Activated naive CD4-positive, alpha-beta T cell treated with anti-CD3 and anti-CD28 coated beads, Interleukin-2, amount 50 U/mL, for 24 hours (primary cell): ENCODE data around the gene HMGCS1.
"Not testable (repeated sequence)": the region's sequence is repeated elsewhere in the genome, so short reads cannot be mapped to it uniquely, and the experiment has no call there.

Source experiments
- H3K27ac Mint-ChIP-seq: one replicate; pipeline ENCODE4 v1.8.0; 2021; ENCODE audit warnings: mild to moderate bottlenecking, mixed read lengths
- H3K27me3 Mint-ChIP-seq: one replicate; pipeline ENCODE4 v1.8.0; 2021; ENCODE audit warnings: mixed read lengths
- H3K36me3 Mint-ChIP-seq: one replicate; pipeline ENCODE4 v1.8.0; 2021; ENCODE audit warnings: mixed read lengths
- H3K4me1 Mint-ChIP-seq: one replicate; pipeline ENCODE4 v1.8.0; 2021; ENCODE audit warnings: mixed read lengths
- H3K4me3 Mint-ChIP-seq: one replicate; pipeline ENCODE4 v1.8.0; 2021; ENCODE audit warnings: mild to moderate bottlenecking, mixed read lengths
- H3K9me3 Mint-ChIP-seq: one replicate; pipeline ENCODE4 v1.8.0; 2021; ENCODE audit warnings: mixed read lengths

Gene HMGCS1

DNA sequence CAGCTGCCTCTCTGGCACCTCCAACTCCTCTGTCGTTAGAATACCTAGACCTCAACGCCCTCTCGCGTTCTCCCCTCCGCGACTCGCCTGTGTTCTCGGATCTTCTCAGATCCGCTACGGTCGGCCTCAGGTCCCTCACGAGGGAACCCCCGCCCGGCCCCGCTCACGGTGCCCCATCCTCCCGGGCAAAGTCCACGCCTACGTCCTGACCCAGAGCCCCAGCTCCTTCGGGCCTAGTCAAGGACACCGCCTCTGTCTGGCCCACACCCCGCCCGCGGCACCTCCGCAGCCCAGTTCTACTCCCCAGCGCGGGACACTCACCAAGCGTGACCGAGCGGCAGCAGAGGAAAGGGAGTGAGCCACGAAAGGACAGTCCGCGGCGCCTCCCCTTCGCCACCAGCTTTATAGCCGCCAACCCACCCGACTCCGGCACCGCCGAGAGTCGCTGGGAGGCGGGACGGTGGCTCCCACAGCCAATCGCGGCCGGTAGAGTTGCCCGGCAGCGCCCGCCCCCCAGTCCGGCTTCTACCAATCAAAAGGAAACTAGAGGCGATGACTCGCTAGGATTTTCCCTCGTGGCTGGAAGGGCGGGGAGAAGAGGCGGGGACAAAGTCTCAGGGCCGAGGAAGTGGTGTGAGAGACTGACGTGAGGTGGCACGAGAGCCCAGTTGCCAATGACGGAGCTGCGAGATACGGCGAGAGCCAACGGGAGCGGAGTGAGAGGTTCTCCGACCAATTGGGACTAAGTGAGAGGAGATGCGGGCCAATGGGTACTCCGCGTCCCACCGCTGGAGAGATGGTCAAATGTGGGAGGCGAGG, at the start of gene HMGCS1:
Gene HMGCS1, minus strand, starts transcription at position 378 of the 819 bp plus-strand sequence. CDS start 14,447 bp downstream, outside the sequence.
- peak within 1 kb of the TSS; percentile 96 for H3K27ac Mint-ChIP-seq
- peaks cover 69% of the 10 kb centered on the region for H3K4me1 Mint-ChIP-seq
- H3K4me3 Mint-ChIP-seq, result peak within 1 kb of the TSS; percentile 94
- H3K27me3 Mint-ChIP-seq, result no peaks in the 10 kb centered on the region
- H3K9me3 Mint-ChIP-seq, result peaks cover 5% of the 10 kb centered on the region
- H3K36me3 Mint-ChIP-seq, result peaks cover 11% of the 10 kb centered on the region

DNA sequence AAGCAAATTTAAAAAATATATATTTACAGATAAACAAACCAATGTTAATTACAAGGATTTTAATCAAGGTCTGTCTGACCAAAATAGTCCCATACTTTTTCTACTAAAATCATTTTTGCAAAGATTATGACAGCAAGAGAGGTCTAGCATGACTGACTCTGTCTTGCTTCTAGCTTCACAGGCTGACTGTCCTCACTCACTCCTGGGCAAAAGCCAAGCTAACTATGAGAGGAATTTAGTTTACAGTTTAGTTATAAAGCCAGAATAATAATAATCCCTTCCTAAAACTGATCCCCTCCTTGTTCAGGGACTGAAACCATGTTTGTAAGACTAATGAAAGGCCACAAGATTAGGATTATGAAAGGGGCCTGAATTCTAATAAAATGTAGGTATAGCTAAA, 45.5 kb upstream of the HMGCS1 start:
- Mint-ChIP-seq H3K36me3 (peaks cover 4% of the 10 kb centered on the region), H3K9me3 (no peaks in the 10 kb centered on the region), H3K27ac (no peak overlapping the region), H3K4me1 (no peaks in the 10 kb centered on the region), H3K4me3 (no peak overlapping the region), H3K27me3 (peaks cover 2% of the 10 kb centered on the region)

DNA sequence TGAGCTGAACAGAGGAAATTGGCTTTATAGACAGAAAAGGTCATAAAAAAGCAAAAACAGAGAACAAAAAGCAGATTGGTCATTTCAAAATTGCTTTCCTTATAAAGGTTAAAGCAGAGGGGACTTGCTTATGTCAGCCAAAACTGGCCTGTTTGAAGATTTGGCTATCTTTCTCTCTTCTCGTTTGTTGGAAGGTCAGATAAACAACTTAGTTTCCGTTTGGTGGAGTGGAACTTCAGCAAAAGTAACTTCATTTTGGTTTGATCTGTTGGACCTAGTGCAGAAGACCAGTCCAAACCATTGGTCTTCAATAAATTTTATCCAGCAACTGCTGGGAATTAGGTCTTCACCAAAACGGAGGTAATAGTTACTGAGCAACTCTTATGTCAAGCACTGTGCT, 45.1 kb upstream of the HMGCS1 start:
- Mint-ChIP-seq H3K9me3 (no peaks in the 10 kb centered on the region), H3K36me3 (peaks cover 4% of the 10 kb centered on the region), H3K27me3 (peaks cover 2% of the 10 kb centered on the region), H3K27ac (no peak overlapping the region), H3K4me3 (no peak overlapping the region), H3K4me1 (no peaks in the 10 kb centered on the region)

DNA sequence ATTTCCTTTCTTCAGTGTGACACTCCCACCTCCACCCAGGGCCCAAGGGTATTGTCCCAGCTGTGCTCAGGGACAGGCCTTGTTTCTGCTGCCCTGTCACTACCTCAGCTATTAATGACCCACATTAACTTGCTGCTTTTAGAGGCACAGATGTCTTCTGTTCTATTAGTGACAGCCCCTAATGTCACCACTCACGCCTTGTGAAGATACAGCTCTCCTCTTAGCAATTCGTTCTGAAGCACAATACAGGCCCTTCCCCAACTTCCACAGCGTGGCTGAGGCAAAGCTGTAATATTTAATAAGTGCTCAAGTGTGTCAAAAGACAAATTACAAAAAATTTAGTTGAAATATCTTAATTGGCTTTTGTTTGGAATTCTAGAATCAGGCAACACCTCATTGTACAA, 44.7 kb upstream of the HMGCS1 start:
- no peak overlapping the region for H3K27ac Mint-ChIP-seq
- peaks cover 4% of the 10 kb centered on the region for H3K36me3 Mint-ChIP-seq
- no peaks in the 10 kb centered on the region for H3K9me3 Mint-ChIP-seq
- H3K27me3 Mint-ChIP-seq, result peaks cover 2% of the 10 kb centered on the region
- no peaks in the 10 kb centered on the region for H3K4me1 Mint-ChIP-seq
- H3K4me3 Mint-ChIP-seq, result no peak overlapping the region

DNA sequence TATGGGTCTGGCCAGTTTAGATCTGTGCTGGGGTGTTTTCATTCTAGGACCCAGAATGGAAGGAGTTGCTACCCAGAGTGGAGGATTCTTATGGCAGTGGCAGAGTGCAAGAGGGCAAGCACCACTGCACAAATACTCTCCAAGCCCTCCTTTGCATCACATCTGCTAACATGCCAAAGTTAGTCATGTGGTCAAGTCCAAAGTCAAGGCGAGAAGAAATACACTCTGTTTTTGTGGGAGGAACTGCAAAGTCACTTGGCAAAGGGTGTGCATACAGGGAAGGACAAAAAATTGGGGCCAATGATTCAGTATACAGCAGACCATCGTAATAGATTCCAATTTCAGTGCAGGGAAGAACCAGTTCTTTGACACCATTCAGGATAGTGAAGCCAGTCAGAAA, 43.9 kb upstream of the HMGCS1 start:
- Mint-ChIP-seq H3K36me3 (peaks cover 3% of the 10 kb centered on the region), H3K4me3 (no peak overlapping the region), H3K27me3 (peaks cover 2% of the 10 kb centered on the region), H3K4me1 (no peaks in the 10 kb centered on the region), H3K27ac (no peak overlapping the region), H3K9me3 (no peaks in the 10 kb centered on the region)

DNA sequence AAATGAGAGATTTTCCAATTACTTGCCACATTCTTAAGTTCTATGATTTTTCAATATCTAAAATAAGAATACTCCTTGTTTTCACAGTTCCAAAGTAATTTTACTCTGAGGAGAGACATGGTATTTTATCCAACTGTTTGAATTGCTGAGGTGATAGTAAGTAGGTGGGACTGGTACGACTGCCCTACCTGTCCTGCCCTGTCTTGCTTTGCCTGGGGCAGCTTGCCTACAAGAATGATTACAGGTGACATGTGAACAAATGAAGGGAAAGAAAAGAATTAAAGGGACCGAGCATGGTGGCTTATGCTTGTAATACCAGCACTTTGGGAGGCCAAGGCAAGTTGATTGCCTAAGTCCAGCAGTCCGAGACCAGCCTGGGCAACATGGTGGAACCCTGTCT, 41.6 kb upstream of the HMGCS1 start:
- H3K9me3 Mint-ChIP-seq, result no peaks in the 10 kb centered on the region
- no peak overlapping the region for H3K4me3 Mint-ChIP-seq
- H3K27me3 Mint-ChIP-seq, result peaks cover 2% of the 10 kb centered on the region
- no peak overlapping the region for H3K27ac Mint-ChIP-seq
- no peaks in the 10 kb centered on the region for H3K4me1 Mint-ChIP-seq
- peaks cover 2% of the 10 kb centered on the region for H3K36me3 Mint-ChIP-seq

DNA sequence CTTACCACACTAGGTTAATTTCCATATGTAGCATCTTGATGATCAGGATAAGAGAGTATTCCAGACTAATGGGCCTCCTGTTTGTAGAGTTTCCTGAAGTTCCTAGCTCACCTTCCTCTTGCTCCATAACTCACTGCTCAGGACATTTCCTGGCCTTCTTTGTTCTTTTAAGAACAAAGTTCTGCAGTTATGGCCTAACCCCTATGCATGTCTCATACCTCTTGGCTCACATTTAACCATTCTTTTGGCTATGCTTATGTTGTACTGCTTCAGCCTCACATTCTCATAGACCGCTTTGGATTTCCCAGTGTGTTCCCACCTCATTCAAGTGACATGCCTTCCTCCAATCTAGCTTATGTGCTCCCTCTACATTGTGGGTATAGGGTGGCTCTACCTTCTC, 40.5 kb upstream of the HMGCS1 start:
- no peaks in the 10 kb centered on the region for H3K36me3 Mint-ChIP-seq
- H3K4me1 Mint-ChIP-seq, result no peaks in the 10 kb centered on the region
- H3K27ac Mint-ChIP-seq, result no peak overlapping the region
- H3K4me3 Mint-ChIP-seq, result no peak overlapping the region
- H3K27me3 Mint-ChIP-seq, result peaks cover 4% of the 10 kb centered on the region
- H3K9me3 Mint-ChIP-seq, result no peaks in the 10 kb centered on the region

DNA sequence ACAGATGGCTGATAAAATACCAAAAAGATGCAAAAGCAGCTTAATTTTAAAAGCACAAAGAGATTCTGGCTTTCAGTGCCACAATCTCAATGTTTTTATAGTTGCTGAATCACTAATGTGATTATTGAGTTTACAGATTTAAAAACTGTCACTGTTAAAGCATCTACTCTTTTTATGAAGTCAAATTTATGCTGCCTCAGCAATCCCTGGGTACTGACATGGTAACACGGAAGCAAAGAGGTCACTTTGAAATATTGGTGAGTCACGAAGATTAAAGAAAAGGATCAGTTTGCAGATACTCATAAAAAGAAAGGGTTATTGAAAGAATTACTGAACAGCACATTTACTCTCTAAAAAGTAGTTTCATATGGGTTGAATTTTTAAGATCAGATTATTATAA, 39.7 kb upstream of the HMGCS1 start:
- Mint-ChIP-seq H3K36me3 (no peaks in the 10 kb centered on the region), H3K9me3 (no peaks in the 10 kb centered on the region)

DNA sequence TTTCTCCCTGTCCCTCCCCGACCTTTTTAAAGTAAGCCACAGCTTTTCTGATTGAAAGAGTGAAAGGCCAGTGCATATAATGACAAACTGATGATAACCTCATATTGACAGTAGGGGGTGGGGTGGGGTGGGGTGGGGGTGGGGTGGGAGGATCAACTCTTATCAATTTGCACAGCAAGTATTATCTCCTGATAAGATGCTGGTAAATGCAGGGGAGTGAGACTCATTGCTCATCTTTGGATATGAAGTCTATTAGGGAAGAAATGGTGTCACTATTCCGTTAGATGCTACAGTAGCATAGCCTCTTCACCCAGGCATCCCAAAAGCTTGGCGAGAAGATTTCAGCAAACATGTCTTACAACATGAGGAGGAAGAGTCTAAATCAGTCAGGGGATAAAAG, 38.9 kb upstream of the HMGCS1 start:
- H3K4me1 Mint-ChIP-seq, result no peaks in the 10 kb centered on the region

More for the DNA sequence above, 39.7 kb upstream of the HMGCS1 start:
- no peak overlapping the region for H3K4me3 Mint-ChIP-seq
- no peaks in the 10 kb centered on the region for H3K4me1 Mint-ChIP-seq
- no peak overlapping the region for H3K27ac Mint-ChIP-seq
- peaks cover 6% of the 10 kb centered on the region for H3K27me3 Mint-ChIP-seq

DNA sequence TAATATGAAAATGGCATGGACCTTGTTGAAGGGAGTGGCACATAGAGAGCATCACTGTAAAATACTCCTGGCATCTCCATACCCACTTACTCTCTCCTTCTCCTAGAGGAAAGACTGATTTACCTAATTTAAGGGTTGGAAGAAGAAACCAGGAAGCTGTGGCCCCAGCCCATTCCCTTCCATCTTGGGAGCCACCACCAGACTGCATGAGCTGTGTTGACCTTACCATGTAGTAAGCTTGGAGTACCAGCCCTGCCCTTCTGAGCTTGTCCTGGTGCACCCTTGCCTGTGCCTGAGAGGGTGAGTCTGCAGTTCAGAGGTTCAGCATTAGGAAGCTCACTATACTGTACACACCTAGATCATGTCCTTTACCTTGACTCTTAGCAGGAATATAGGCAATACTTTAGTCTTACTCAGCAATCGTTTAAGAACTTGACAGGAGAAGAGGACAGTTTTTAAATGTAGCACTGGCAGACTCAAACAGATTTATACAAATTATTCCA, 35.7 kb upstream of the HMGCS1 start:
- Mint-ChIP-seq H3K27me3 (peaks cover 4% of the 10 kb centered on the region), H3K4me1 (no peaks in the 10 kb centered on the region), H3K36me3 (no peaks in the 10 kb centered on the region), H3K27ac (no peak overlapping the region), H3K9me3 (no peaks in the 10 kb centered on the region), H3K4me3 (no peak overlapping the region)

More for the DNA sequence above, 38.9 kb upstream of the HMGCS1 start:
- Mint-ChIP-seq H3K36me3 (no peaks in the 10 kb centered on the region), H3K9me3 (no peaks in the 10 kb centered on the region), H3K27ac (no peak overlapping the region), H3K27me3 (peaks cover 6% of the 10 kb centered on the region), H3K4me3 (no peak overlapping the region)

DNA sequence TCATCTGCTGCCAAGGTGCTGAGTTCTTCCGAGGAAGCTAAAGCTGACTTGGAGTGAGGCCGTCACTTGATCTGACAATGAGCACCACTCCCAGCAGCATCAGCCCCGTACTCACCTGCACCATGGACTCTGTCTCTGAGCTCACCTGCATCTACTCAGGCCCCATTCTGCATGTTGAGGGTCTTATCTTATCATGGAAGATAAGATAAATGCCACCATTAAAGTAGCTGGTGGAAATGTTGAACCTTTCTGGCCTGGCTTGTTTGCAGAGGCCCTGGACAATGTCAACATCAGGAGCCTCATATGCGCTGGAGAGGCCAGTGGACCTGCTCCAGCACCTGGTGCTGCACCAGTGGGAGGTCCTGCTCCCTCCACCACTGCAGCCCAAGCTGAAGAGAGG, 35.0 kb upstream of the HMGCS1 start:
- no peaks in the 10 kb centered on the region for H3K4me1 Mint-ChIP-seq

DNA sequence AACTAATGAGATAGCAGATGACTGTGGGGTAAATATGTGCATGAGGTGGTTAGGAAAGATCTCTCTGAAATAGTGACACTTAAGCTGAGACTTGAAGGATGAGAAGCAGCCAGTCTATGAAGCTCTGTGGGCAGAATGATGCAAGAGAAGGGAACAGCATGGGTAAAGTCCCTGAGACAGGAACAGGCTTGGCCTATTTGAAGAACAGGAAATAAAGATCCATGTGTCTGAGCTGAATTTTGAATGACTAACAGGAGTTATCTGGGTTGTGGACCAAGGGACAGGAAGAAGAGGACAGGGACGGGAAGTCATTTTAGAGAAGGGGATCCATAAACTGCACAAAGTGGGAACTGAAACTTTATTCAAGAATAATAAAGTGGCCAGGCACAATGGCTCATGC, 25.6 kb upstream of the HMGCS1 start:
- peaks cover 11% of the 10 kb centered on the region for H3K36me3 Mint-ChIP-seq
- no peak overlapping the region for H3K4me3 Mint-ChIP-seq
- H3K27ac Mint-ChIP-seq, result no peak overlapping the region
- H3K27me3 Mint-ChIP-seq, result peaks cover 10% of the 10 kb centered on the region
- H3K4me1 Mint-ChIP-seq, result peaks cover 10% of the 10 kb centered on the region
- H3K9me3 Mint-ChIP-seq, result no peaks in the 10 kb centered on the region

More for the DNA sequence above, 35.0 kb upstream of the HMGCS1 start:
- Mint-ChIP-seq H3K9me3 (no peaks in the 10 kb centered on the region), H3K27me3 (peaks cover 5% of the 10 kb centered on the region), H3K27ac (no peak overlapping the region), H3K4me3 (no peak overlapping the region), H3K36me3 (no peaks in the 10 kb centered on the region)

DNA sequence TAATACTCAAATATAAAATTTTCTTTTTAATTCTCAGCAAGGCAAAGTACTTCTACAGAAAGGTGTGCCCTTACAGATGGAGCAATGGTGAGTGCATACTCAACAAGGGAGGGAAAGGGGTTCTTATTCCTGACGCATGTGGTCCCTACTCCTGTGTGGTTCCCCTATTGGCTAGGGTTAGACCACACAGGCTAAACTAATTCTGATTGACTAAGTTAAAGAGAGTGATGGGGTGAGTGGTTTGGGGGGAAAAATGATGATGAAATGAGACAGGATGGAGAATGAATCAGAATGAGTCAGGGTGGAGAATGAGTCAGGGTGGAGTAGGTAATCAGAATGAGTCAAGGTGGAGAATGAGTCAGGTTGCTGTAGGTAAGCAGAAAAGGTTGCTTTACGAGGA, 22.9 kb upstream of the HMGCS1 start:
- peaks cover 10% of the 10 kb centered on the region for H3K4me1 Mint-ChIP-seq
- H3K27me3 Mint-ChIP-seq, result peaks cover 22% of the 10 kb centered on the region
- H3K9me3 Mint-ChIP-seq, result peaks cover 16% of the 10 kb centered on the region
- no peak overlapping the region for H3K4me3 Mint-ChIP-seq
- H3K36me3 Mint-ChIP-seq, result peaks cover 17% of the 10 kb centered on the region
- H3K27ac Mint-ChIP-seq, result peak overlapping the region; percentile 27

DNA sequence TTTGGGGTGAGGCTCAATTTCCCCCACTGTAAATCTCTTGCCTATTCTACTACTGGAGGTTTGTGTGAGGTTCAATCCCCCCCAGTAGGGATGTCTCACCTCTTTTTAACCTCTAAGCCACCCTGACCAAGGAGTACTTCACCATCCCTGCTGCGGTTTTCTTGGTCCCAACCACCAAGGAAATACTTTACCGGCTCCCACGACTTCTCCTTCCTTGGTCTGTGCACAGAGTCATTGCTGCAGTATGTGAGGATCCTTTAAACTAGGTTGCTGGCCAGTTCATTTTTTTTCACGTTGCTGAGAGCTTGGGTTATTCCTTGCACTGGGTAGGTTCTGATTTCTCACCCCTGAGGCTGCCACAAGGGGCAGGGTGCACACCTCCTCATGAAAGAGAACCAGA, 22.5 kb upstream of the HMGCS1 start:
- Mint-ChIP-seq H3K4me3 (no peak overlapping the region), H3K9me3 (peaks cover 16% of the 10 kb centered on the region), H3K27ac (no peak overlapping the region), H3K4me1 (peaks cover 10% of the 10 kb centered on the region), H3K27me3 (peaks cover 22% of the 10 kb centered on the region), H3K36me3 (peaks cover 17% of the 10 kb centered on the region)

DNA sequence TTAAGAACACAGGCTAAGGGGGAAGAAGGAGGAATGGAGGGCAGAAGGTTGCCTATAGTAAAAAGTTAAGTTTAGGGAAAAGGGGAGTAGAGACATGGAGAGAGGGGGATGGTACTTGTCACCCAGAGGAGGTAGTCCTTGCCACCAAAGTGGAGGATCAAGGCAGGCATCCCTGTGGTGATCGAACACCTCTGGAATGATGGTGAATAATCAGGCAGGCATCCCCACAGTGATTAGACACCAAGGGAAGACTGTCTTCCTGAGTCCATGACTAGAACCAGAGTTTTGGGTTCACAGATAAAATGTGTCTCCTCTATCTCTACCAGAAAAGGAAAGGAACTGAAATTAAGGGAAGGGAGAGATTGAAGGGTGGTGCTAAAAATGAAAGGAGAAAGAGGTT, 19.2 kb upstream of the HMGCS1 start:
- H3K27ac Mint-ChIP-seq, result no peak overlapping the region
- no peak overlapping the region for H3K4me3 Mint-ChIP-seq
- H3K9me3 Mint-ChIP-seq, result peaks cover 16% of the 10 kb centered on the region
- H3K36me3 Mint-ChIP-seq, result peaks cover 13% of the 10 kb centered on the region
- H3K4me1 Mint-ChIP-seq, result peaks cover 5% of the 10 kb centered on the region
- peaks cover 18% of the 10 kb centered on the region for H3K27me3 Mint-ChIP-seq

DNA sequence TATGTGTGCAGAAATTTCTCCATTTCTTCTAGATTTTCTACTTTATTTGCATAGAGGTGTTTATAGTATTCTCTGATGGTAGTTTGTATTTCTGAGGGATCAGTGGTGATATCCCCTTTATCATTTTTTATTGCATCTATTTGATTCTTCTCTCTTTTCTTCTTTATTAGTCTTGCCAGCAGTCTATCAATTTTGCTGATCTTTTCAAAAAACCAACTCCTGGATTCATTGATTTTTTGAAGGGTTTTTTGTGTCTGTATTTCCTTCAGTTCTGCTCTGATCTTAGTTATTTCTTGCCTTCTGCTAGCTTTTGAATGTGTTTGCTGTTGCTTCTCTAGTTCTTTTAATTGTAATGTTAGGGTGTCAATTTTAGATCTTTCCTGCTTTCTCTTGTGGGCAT, 12.4 kb upstream of the HMGCS1 start:
- not testable (repeated sequence) for H3K4me1 Mint-ChIP-seq, H3K9me3 Mint-ChIP-seq, H3K27me3 Mint-ChIP-seq, H3K4me3 Mint-ChIP-seq, H3K36me3 Mint-ChIP-seq, H3K27ac Mint-ChIP-seq

DNA sequence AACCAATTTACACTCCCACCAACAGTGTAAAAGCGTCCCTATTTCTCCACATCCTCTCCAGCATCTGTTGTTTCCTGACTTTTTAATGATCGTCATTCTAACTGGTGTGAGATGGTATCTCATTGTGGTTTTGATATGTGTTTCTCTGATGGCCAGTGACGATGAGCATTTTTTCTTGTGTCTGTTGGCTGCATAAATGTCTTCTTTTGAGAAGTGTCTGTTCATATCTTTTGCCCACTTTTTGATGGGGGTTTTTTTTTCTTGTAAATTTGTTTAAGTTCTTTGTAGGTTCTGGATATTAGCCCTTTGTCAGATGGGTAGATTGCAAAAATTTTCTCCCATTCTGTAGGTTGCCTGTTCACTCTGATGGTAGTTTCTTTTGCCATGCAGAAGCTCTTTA, 10.3 kb upstream of the HMGCS1 start:
- H3K27me3 Mint-ChIP-seq, H3K4me3 Mint-ChIP-seq, H3K4me1 Mint-ChIP-seq, H3K36me3 Mint-ChIP-seq, H3K27ac Mint-ChIP-seq, H3K9me3 Mint-ChIP-seq: not testable (repeated sequence)
